GOT3 (cell line): ENCODE results near the gene UCK1.

Source experiments
- DNase-seq: peaks from one replicate; lab custom pipeline; 2025; ENCODE audit warnings: mixed read lengths; lab: John Stamatoyannopoulos, UW

The UCK1 gene

DNA sequence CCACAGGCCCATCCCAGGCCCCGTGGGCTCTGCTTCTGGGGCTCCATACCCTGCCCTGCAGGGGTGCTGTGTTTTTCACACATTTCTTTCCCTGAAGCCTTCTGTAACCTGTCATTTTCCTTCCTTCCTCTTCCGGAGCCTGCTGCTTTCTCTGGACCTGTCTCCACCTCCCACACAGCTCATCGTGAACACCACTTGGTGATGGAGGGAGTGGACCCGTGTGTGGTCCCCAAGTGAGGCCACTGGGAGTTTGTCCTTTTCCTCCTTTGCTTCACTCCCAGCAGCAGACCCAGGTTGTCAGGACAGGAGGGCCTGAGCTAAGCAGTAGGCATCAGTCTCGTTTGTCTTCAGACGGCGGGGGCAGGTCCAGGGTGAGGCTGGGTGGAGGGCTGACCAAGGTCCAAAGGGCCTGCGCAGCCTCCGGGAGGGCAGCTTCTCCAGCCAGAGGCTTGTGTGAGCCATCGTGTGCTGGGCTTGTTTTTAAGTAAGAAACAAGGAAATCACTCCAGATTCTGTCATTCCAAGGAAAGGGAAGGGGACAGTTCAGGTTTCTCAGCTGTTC lies 34.1 kb downstream of the UCK1 start:
- DNase-seq = no peak

- no peak for DNase-seq
Observed at GRCh38 chr9:131495785-131496184, 35.3 kb downstream of the UCK1 start.

DNA sequence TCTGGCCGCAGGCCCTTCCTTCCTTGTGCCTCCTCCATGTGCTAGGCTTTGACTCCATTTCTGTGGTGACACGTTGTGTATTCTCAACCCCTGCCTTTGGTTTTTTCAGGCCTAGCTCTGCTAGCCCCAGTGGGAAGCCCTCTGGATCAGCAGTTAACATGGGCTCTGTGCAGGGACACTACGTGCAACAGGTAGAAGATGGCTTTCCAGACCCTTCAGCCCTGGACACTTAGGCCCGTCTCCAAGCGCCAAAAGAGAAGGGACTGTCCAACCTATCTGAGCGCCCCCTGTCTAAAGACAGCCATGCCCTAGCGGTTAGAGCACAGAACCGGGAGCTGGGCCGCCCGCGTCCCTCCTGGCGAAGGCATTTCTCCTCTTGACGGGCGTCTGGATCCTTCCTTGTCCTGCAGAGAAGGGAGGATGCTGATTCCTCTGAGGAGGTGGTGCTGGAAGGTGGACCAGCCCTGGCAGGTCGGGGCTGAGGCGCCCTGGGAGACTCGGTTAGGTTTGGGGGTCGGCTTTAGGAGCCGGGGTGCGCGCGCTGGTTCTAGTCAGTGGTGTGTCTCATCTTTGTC lies 36.7 kb downstream of the UCK1 start:
- DNase-seq = no peak

- DNase-seq = no peak
Observed at GRCh38 chr9:131492070-131492469, 39.0 kb downstream of the UCK1 start.

GRCh38 chr9:131491001-131491710 lies 39.9 kb downstream of the UCK1 start:
- DNase-seq = no peak

DNA sequence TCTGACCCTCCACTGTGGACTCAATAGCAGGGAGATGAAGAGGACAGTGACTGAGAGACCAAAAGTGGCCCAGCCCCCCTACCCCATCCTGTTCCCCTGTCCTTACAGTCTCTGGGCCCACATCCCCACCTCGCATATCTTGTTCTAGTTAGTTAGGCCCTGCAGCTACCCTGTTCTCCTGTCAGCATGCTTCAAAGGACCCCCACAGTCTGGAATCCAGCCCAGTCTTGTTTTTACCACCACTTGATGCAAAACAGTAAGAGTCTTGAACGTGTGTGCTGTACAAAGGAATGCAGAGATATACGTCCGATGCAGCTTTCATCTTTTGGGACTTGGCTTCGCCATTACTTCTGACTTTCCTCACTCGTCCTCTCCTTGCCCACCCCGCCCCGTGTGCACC lies 40.5 kb downstream of the UCK1 start:
- no peak for DNase-seq

GRCh38 chr9:131487621-131488031 lies 43.4 kb downstream of the UCK1 start:
- no peak for DNase-seq

GRCh38 chr9:131487001-131487400 lies 44.1 kb downstream of the UCK1 start:
- no peak for DNase-seq

GRCh38 chr9:131485728-131486422 lies 45.2 kb downstream of the UCK1 start:
- no peak for DNase-seq

DNA sequence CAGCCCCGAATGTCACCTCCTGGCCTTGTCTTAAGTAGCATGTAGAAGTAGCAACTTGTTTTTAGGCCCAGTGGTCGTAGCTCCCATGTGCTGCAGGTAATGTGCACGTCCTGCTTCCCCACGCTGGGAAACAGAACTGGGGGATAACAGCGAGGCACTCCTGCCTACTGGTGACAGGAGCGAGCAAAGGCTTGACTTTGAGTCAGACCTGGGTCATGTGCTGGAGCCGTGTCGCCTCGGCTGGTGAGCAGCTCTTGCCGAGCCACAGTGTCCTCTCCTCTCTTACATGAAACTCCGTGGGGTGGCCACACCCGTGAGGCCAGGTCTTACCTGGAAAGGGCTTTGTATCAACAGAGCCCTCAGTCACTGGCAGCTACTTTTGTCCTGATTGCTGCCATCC lies 45.9 kb downstream of the UCK1 start:
- no peak for DNase-seq

DNA sequence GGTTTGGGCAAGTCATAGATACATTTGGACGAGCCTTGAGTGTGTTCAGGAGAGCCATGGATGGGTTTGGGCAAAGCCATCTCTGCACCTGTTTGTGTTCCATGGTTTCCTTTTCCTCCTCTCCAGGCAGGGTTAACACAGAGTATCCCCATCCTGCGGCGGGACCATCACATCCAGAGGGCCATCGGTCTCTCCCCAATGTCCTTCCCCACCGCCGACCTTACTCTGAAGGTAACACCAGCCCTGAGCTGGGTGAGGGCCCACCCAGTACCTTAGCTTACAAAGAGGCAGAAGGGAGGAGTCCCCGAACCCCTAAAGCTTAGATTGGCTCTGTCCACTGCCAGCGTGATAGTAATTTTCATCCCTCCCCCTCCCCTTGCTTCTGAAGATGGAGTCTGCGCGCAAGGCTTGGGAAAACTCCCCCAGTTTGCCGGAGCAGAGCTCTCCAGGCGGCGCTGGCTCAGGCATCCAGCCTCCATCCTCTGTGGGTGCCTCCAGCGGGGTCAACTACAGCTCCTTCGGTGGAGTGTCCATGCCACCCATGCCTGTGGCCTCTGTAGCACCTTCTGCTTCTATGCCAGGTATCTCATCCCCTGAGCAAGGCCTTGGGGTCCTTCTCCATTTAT lies 46.4 kb downstream of the UCK1 start:
- no peak for DNase-seq

DNA sequence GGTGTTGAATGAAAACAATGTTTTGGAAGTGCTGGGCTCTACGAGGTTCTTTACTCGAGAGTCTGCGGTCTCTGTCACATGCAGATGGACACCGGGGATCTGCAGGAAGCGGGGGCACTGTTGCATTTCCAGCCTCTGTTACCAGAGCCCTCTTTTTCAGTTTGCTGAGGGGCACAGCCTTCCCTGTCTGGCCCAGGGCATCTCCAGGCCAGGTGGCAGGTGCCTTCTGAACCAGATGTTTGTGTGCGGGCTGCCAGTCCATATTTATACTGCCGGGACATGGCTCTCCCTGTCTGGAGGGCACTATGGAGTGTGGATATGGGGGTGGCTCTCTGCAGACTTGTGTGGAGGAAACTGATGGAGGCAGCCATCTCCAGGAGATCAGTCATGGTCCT lies 47.0 kb downstream of the UCK1 start:
- DNase-seq = no peak

DNA sequence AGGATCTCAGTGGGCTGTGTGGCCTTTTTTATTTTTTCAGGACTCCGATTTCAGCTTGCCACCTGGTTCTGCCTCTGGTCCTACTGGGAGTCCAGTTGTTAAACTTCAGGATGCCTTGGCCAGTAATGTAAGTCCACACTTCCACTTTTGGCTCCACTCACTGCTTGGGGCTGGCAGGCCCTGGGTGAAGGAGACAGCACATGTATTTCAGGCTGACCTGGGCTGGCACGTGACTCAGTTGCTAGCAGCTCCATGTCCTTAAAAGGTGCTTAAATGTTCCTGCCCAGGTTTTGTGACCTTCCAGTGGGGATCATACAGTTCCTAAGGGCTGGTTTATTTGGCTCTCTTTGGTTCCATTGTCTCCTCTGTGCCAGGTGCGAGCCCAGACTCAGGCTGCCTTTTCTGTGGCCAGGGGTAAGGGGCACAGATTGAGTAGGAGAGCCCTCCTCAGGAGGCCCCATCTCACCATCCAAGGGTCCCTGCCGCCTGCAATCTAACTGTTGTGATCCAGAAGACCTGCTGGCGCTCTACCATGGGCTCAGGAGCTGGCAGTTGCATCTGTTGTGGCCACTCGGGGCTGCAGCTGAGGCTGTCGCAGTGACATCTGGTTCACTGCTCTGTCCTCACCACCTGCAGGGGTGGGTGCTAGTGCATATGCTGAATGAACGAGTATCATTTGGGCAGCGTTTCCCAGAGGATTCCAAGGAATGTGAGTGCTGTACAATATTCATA lies 47.6 kb downstream of the UCK1 start:
- no peak for DNase-seq

- no peak for DNase-seq
Observed at GRCh38 chr9:131482343-131483006, 48.6 kb downstream of the UCK1 start.

DNA sequence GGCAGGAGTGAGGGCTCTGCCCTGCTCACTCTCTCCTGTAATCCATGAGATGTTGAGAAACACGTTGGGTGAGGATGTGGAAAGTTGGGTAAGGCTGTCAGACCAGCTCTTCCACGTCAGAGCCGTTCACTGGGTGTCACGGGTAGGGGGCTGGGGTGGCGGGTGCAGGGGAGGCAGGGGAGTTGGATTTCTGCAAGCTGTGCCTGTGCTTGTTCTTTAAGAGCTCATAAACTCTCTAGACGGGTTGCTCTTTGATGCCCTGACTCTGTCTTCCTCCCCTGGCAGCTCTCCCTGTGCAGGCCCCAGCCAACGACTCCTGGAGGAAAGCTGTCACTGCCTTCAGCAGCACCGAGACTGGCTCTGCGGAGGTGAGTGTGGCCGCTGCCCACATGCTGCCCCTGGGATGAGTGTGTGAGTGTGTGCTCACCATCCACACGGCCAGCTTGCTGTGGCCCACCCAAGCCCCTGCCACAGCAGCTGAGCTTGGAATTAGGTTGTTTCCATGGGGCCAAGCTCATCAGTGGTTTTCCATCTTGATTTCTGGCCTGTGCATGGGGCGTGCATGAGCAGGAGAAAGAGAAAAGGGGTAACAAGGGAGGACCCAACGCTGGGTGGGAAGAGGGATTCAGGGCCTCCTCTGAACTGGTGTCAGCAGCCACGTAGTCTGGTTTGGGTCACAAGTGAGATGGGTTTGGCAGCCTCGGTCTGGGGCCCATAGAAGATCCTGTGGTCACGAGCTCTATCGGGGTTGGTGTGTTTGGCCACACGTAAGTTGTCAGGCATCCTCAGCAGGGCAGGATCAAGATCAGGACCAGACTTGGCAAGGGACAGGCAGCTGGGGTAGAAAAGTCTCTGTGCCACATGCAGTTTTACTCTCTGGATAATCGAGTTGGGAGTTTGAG lies 49.4 kb downstream of the UCK1 start:
- DNase-seq = no peak

- no peak for DNase-seq
Observed at GRCh38 chr9:131480258-131480657, 50.8 kb downstream of the UCK1 start.

GRCh38 chr9:131478911-131479310 lies 52.2 kb downstream of the UCK1 start:
- no peak for DNase-seq

DNA sequence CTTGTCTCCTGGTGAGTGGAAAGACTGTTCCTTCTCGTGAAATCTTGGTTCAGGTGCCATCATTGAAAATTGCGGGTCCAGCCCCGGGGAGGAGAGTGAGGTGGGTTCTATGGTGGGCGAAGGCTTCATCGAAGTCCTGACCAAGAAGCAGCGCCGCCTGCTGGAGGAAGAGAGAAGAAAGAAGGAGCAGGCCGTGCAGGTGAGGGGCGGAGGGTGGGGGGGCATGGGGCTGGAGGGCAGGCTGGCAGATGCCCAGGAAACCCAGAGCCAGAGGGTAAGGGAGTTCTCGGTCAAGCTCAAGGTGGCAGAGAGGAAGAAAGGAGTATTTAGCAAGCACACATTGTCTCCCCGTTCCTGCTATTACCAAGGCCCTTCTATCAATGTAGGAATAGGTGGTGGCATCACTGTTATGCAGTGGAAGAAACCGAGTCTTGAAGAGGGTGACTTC lies 52.6 kb downstream of the UCK1 start:
- no peak for DNase-seq

DNA sequence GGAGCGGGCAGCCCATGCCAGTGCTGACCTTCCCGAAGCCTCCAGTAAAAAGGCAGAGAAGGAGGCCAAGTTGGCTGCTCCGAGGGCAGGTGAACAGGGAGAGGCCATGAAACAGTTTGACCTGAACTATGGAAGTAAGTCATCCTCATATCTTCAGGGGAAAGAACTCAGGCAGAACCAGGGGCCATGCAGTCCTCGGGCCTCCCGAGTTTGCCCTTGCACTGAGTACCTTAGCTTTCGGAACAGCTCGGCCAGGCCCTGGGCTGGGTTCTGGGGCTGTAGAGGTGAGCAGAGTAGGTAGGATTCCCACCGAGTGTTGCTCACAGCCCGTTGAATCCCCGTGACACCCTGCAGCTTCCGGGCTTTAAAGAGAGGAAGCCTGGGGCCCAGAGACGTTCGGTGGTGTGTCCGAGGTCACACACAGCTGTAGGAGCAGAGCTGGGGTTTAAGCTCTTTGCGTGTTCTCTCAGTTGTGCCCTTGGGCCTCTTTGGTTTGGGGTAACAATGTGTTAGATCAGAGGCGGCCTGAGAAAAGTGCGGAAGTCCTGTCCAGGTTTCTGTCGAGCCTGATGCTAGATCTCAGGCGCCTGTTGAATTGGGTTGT lies 53.1 kb downstream of the UCK1 start:
- no peak for DNase-seq

- no peak for DNase-seq
Observed at GRCh38 chr9:131477367-131477766, 53.7 kb downstream of the UCK1 start.
